H7 (cell line): ENCODE results near the gene NR5A2. TPM values are rescaled to one million over a fixed set of nuclear protein-coding genes. Genes with fewer than 3 reads are reported as not detected.
"Not testable (repeated sequence)": the region's sequence is repeated elsewhere in the genome, so short reads cannot be mapped to it uniquely, and the experiment has no call there.

Experiments
- DNase-seq: peaks from one replicate; pipeline ENCODE4 v3.0.0; 2012
- H3K27me3 ChIP-seq: 2 replicates; pipeline ENCODE4 v1.6.0; 2011; ENCODE audit warnings: mild to moderate bottlenecking, low read length; ENCODE audit not compliant: control insufficient read depth, insufficient read depth
- H3K36me3 ChIP-seq: replicated peaks from 2 replicates; pipeline ENCODE4 v1.5.1; 2011; ENCODE audit warnings: low read length; ENCODE audit not compliant: control insufficient read depth, insufficient read depth
- H3K4me3 ChIP-seq: 2 replicates; pipeline ENCODE4 v1.5.1; 2011; ENCODE audit warnings: low read depth, mild to moderate bottlenecking, control low read depth, low read length, moderate library complexity; ENCODE audit not compliant: insufficient read depth
- total RNA-seq: library from RNA; depleted of rRNA; stranded (reverse); fragments of >200 nt; shearing (Covaris generic); gene quantifications from 2 replicates; pipeline ENCODE4 v1.2.3, GENCODE V29; 2014

Gene NR5A2
- total RNA-seq, 1 experiment from 2014 or later = 13.2 TPM

- H3K27me3 ChIP-seq, DNase-seq, H3K36me3 ChIP-seq: not testable (repeated sequence)
- peak overlapping the region; percentile 5; the same call in 1 of the 2 replicates for H3K4me3 ChIP-seq
These were observed 157.7 kb downstream of the NR5A2 start for GRCh38 chr1:200185191-200185590.

- DNase-seq, H3K27me3 ChIP-seq, H3K4me3 ChIP-seq, H3K36me3 ChIP-seq: not testable (repeated sequence)
These were observed 159.8 kb downstream of the NR5A2 start for GRCh38 chr1:200187332-200187731.

GRCh38 chr1:200191993-200192392, 164.5 kb downstream of the NR5A2 start:
- H3K36me3 ChIP-seq = no peaks in the 10 kb centered on the region
- no peak for DNase-seq
- no peak overlapping the region for H3K4me3 ChIP-seq
- no peaks in the 10 kb centered on the region for H3K27me3 ChIP-seq

GRCh38 chr1:200194477-200194876, 167.0 kb downstream of the NR5A2 start:
- Histone ChIP-seq H3K4me3 (no peak overlapping the region), H3K36me3 (no peaks in the 10 kb centered on the region), H3K27me3 (no peaks in the 10 kb centered on the region)
- DNase-seq = no peak

GRCh38 chr1:200198236-200198635, 170.7 kb downstream of the NR5A2 start:
- Histone ChIP-seq H3K4me3 (no peak overlapping the region), H3K27me3 (no peaks in the 10 kb centered on the region), H3K36me3 (no peaks in the 10 kb centered on the region)
- DNase-seq = no peak

- H3K36me3 ChIP-seq = no peaks in the 10 kb centered on the region
- no peaks in the 10 kb centered on the region for H3K27me3 ChIP-seq
- DNase-seq = no peak
- no peak overlapping the region for H3K4me3 ChIP-seq
These were observed 177.9 kb downstream of the NR5A2 start for GRCh38 chr1:200205216-200205995.

- H3K36me3 ChIP-seq = no peaks in the 10 kb centered on the region
- no peaks in the 10 kb centered on the region for H3K27me3 ChIP-seq
- no peak overlapping the region for H3K4me3 ChIP-seq
- DNase-seq = no peak
These were observed 178.8 kb downstream of the NR5A2 start for GRCh38 chr1:200206340-200206739.

- DNase-seq = no peak
- H3K36me3 ChIP-seq = no peaks in the 10 kb centered on the region
- H3K4me3 ChIP-seq = no peak overlapping the region
- no peaks in the 10 kb centered on the region for H3K27me3 ChIP-seq
These were observed 179.3 kb downstream of the NR5A2 start for GRCh38 chr1:200206761-200207160.

GRCh38 chr1:200207711-200208126, 180.2 kb downstream of the NR5A2 start:
- DNase-seq = no peak
- H3K36me3 ChIP-seq = no peaks in the 10 kb centered on the region
- H3K4me3 ChIP-seq = no peak overlapping the region
- no peaks in the 10 kb centered on the region for H3K27me3 ChIP-seq

- Histone ChIP-seq H3K4me3 (no peak overlapping the region), H3K36me3 (no peaks in the 10 kb centered on the region), H3K27me3 (no peaks in the 10 kb centered on the region)
- no peak for DNase-seq
These were observed 183.6 kb downstream of the NR5A2 start for GRCh38 chr1:200211157-200211556.

GRCh38 chr1:200213392-200213791, 185.9 kb downstream of the NR5A2 start:
- no peaks in the 10 kb centered on the region for H3K27me3 ChIP-seq
- DNase-seq = no peak
- H3K4me3 ChIP-seq = no peak overlapping the region
- no peaks in the 10 kb centered on the region for H3K36me3 ChIP-seq

- Histone ChIP-seq H3K4me3 (no peak overlapping the region), H3K36me3 (no peaks in the 10 kb centered on the region), H3K27me3 (no peaks in the 10 kb centered on the region)
- no peak for DNase-seq
These were observed 186.4 kb downstream of the NR5A2 start for GRCh38 chr1:200213921-200214320.

- Histone ChIP-seq H3K36me3 (no peaks in the 10 kb centered on the region), H3K4me3 (no peak overlapping the region), H3K27me3 (no peaks in the 10 kb centered on the region; the same call in 1 of the 2 replicates)
- DNase-seq = no peak
These were observed 187.8 kb downstream of the NR5A2 start for GRCh38 chr1:200215350-200215749.

GRCh38 chr1:200217703-200218102, 190.2 kb downstream of the NR5A2 start:
- Histone ChIP-seq H3K36me3 (no peaks in the 10 kb centered on the region), H3K4me3 (no peak overlapping the region), H3K27me3 (no peaks in the 10 kb centered on the region; the same call in 1 of the 2 replicates)
- DNase-seq = no peak

- H3K4me3 ChIP-seq = no peak overlapping the region
- no peak for DNase-seq
- no peaks in the 10 kb centered on the region for H3K36me3 ChIP-seq
- no peaks in the 10 kb centered on the region; the same call in 1 of the 2 replicates for H3K27me3 ChIP-seq
These were observed 194.2 kb downstream of the NR5A2 start for GRCh38 chr1:200221614-200222282.
